ENCODE measurements around the gene LRRC55.

LRRC55 gene

DNA sequence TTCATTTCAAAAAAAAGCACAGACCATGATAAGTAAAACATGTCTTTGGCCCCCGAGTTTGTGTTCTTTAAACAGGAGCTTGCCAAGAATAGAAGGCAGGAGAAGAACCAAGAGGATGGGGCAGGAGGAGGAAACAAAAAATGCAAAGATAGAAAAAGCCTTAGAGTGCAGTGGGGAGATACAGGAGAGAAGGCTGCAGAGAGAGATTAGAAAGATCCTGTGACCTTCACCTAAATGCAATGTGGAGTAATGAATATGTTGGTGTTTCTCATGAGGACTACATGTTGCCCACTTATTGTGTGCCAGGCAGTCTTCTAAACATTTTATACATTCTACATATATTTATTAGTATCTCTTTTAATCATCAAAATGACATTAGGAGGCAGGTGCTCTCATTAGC lies 57.6 kb downstream of the LRRC55 start:
- DNase-seq: no peak

DNA sequence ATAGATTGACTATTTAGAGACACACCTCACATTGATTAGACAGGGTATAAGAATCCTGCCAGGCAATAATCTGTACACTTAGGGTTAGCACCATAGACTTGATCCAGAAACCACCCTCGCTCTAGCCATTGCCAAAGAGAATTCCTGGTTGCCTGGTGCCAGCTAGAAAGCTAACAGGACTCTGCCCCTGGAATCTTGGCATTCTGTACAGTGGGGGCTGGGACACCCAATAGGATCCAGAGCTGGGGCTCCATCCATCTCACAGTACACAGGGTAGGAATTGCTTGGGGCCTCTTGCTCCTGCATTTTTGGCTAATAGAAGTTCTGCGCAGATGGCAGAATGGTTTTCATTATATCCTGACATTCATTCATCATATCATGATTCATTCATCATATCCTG lies 58.3 kb downstream of the LRRC55 start:
- DNase-seq: no peak

DNA sequence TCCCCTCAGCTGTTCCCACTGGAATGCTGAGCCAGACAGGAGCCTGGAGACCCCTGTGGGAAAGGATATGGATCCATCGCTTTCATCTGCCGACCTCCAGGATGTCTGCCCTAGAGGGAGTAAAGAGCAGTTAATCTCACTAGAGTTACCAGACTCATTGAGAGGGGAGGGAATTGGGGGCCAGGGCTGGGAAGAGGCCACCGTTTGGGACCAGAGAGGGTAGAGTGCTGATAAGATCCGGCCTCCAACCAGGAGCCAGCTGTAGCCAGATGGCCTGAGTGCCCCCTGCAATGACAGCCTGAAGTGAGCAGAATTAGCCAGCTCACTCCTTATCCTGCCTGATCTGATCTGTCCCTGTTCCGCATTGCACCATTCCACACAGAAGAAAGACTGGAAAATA lies 59.0 kb downstream of the LRRC55 start:
- DNase-seq: no peak
